Measurements from ENCODE around the gene STAG1.

DNA sequence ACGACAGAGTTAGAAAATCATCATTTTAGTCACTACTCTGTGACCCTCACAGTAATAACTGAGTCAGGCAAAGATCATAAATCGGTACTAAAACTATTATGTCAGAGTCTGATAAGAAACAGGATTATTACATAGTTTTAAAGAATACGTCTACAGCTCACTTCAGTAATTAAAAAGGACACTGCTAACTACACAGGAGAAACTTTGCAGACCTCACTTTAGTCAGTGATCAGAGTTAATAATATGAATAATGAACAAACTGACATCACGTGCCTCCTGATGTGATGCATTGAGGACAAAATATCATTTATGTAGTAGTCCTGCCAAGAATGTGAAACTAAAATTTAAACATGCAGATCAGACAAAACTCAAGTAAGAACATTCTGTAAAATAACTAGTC lies 339.9 kb downstream of the STAG1 start:
- TF ChIP-seq, protein P1, sequence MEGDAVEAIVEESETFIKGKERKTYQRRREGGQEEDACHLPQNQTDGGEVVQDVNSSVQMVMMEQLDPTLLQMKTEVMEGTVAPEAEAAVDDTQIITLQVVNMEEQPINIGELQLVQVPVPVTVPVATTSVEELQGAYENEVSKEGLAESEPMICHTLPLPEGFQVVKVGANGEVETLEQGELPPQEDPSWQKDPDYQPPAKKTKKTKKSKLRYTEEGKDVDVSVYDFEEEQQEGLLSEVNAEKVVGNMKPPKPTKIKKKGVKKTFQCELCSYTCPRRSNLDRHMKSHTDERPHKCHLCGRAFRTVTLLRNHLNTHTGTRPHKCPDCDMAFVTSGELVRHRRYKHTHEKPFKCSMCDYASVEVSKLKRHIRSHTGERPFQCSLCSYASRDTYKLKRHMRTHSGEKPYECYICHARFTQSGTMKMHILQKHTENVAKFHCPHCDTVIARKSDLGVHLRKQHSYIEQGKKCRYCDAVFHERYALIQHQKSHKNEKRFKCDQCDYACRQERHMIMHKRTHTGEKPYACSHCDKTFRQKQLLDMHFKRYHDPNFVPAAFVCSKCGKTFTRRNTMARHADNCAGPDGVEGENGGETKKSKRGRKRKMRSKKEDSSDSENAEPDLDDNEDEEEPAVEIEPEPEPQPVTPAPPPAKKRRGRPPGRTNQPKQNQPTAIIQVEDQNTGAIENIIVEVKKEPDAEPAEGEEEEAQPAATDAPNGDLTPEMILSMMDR (conservative IDR thresholded peaks at IDR 0.05 in 1 of 2, IDR thresholded peaks at IDR 0.05 in 1 of 2; ENCODE audit: extremely low read depth in 1 of 2, insufficient read depth in 1 of 2, low read depth in 1 of 2, low read length in 2 of 2) = no peak
- TF ChIP-seq EZH2 (IDR thresholded peaks at IDR 0.05; ENCODE audit: borderline replicate concordance, low read length) = no peak

All from mammary epithelial cell (primary cell).